K562 (cell line): ENCODE results near the gene CRYBA1.

Source experiments
- AFF4 ChIP-seq: sonication (generic); formaldehyde crosslinking; IDR thresholded peaks from 2 replicates; pipeline ENCODE4 v1.8.0; 2023; ENCODE audit warnings: mild to moderate bottlenecking, missing genetic modification reagents
- BRD4 ChIP-seq: fragments of 200-600 bp; sonication (generic); IDR thresholded peaks from 2 replicates; pipeline ENCODE4 v1.6.1; 2017; ENCODE audit warnings: inconsistent platforms
- ELF4 ChIP-seq: fragments of 450-650 bp; formaldehyde crosslinking; IDR thresholded peaks from 2 replicates; pipeline ENCODE4 v1.4.0; 2022; ENCODE audit warnings: missing genetic modification characterization
- HNRNPUL1 ChIP-seq: fragments of 200-400 bp; formaldehyde crosslinking; IDR thresholded peaks from 2 replicates; pipeline ENCODE4 v1.6.1; 2017; ENCODE audit warnings: low read length
- KAT7 ChIP-seq: sonication (generic); formaldehyde crosslinking; IDR thresholded peaks from 2 replicates; pipeline ENCODE4 v1.8.0; 2022; ENCODE audit warnings: missing genetic modification reagents, mild to moderate bottlenecking, borderline replicate concordance
- MAX ChIP-seq: sonication (generic); formaldehyde crosslinking; IDR thresholded peaks from 2 replicates; pipeline ENCODE4 v1.9.0; 2022; ENCODE audit warnings: mild to moderate bottlenecking, missing genetic modification reagents
- POLR2A ChIP-seq: fragments of 450-650 bp; conservative IDR thresholded peaks from 2 replicates; pipeline ENCODE4 v1.6.1; 2016
- RFX5 ChIP-seq: IDR thresholded peaks from 2 replicates; pipeline ENCODE4 v1.6.1; 2011; ENCODE audit warnings: low read depth, mild to moderate bottlenecking, improper control_type of control experiment, low read length
- SMAD4 ChIP-seq: fragments of 250-450 bp; sonication (Bioruptor Pico); conservative IDR thresholded peaks from 2 replicates; pipeline ENCODE4 v1.8.0; 2021; ENCODE audit warnings: inconsistent platforms, mild to moderate bottlenecking, moderate library complexity
- TAF1 ChIP-seq: IDR thresholded peaks from 2 replicates; pipeline ENCODE4 v1.6.1; 2011; ENCODE audit warnings: mild to moderate bottlenecking, low read length, moderate library complexity; ENCODE audit not compliant: insufficient read depth, control insufficient read depth, severe bottlenecking; ENCODE audit errors: extremely low read depth
- ZKSCAN1 ChIP-seq: fragments of 150-350 bp; IDR thresholded peaks from 2 replicates; pipeline ENCODE4 v1.6.1; 2016; ENCODE audit warnings: low read depth, low read length
- ZNF232 ChIP-seq: sonication (generic); formaldehyde crosslinking; IDR thresholded peaks from 2 replicates; pipeline ENCODE4 v1.8.0; 2022; ENCODE audit warnings: mild to moderate bottlenecking, missing genetic modification reagents
- ZNF274 ChIP-seq: IDR thresholded peaks from 2 replicates; pipeline ENCODE4 v1.6.1; 2011; ENCODE audit warnings: low read depth, mild to moderate bottlenecking, low read length, moderate library complexity, borderline replicate concordance

- no peak for TF ChIP-seq RFX5
- TF ChIP-seq ZKSCAN1 = no peak
- TF ChIP-seq ZNF232 (CRISPR knock-in tag) = no peak
- no peak for TF ChIP-seq HNRNPUL1
- no peak for TF ChIP-seq ZNF274
- TF ChIP-seq MAX (CRISPR knock-in tag) = no peak
- no peak for TF ChIP-seq POLR2A
- no peak for TF ChIP-seq ELF4 (CRISPR knock-in tag)
- TF ChIP-seq BRD4 = no peak
- TF ChIP-seq KAT7 (CRISPR knock-in tag) = no peak
- no peak for TF ChIP-seq SMAD4 (CRISPR knock-in tag)
- no peak for TF ChIP-seq TAF1
- no peak for TF ChIP-seq AFF4
These were observed 27.3 kb downstream of the CRYBA1 start for GRCh38 chr17:29273924-29274323.
